Body of pancreas (tissue), 4 donors: ENCODE measurements around the gene INPP5K. TPM values are rescaled to one million over a fixed set of nuclear protein-coding genes. Genes with fewer than 3 reads are reported as not detected.

ENCODE experiments used
- ATAC-seq: fragments of 150-250 bp; one replicate; pipeline ENCODE4 v1.9.1; 2016
- DNase-seq, 4 donors: peaks; one replicate each; pipeline ENCODE4 v3.0.0-alpha.2; 2019
- H3K27ac ChIP-seq, 4 donors: fragments of 200-600 bp; sonication (generic); 1 replicate in 3 of 4; 2 replicates in 1 of 4; pipeline versions ENCODE4 v1.5.1 to v1.6.1; 2016 to 2019; ENCODE audit warnings: mild to moderate bottlenecking in 1 of 4, mixed read lengths in 1 of 4, moderate library complexity in 1 of 4
- H3K27me3 ChIP-seq, 2 donors: fragments of 200-600 bp; sonication (generic); one replicate each; pipeline ENCODE4 v1.6.0; 2016; ENCODE audit warnings: mild to moderate bottlenecking in 1 of 2
- H3K36me3 ChIP-seq, 2 donors: fragments of 200-600 bp; sonication (generic); replicated peaks in 1 of 2; 2 replicates each; pipeline ENCODE4 v1.5.1; 2016; ENCODE audit warnings: low read depth in 2 of 2; ENCODE audit not compliant: insufficient read depth in 1 of 2
- H3K4me1 ChIP-seq: fragments of 200-600 bp; sonication (generic); one replicate; pipeline ENCODE4 v1.6.0; 2016
- H3K4me3 ChIP-seq, 2 donors: fragments of 200-600 bp; sonication (generic); 1 replicate in 1 of 2; 2 replicates in 1 of 2; pipeline ENCODE4 v1.5.1; 2016 to 2019
- H3K9me3 ChIP-seq, 3 donors: fragments of 200-600 bp; sonication (generic); 1 replicate in 2 of 3; 2 replicates in 1 of 3; pipeline ENCODE4 v1.5.1; 2016
- CTCF ChIP-seq, 7 experiments: fragments of 450-650 bp in 4 of 7; fragments of 200-600 bp in 3 of 7; sonication (generic) in 3 of 7; IDR thresholded peaks; one replicate each; pipeline ENCODE4 v1.5.1; 2016 to 2019; ENCODE audit warnings: antibody characterized with exemption in 7 of 7
- POLR2A ChIP-seq, 3 donors: fragments of 450-650 bp; IDR thresholded peaks; one replicate each; pipeline ENCODE4 v1.6.1; 2016; ENCODE audit warnings: antibody characterized with exemption in 3 of 3, mild to moderate bottlenecking in 2 of 3
- WGBS, 2 donors: methylation state at CpG; one replicate each; pipeline ENCODE4 v1.1.5; 2017; 5-methylcytosine and 5-hydroxymethylcytosine counted together
- intact Hi-C: fragments of 100-400 bp; cut with DNase I; formaldehyde crosslinking; loops from one replicate; pipeline ENCODE4 v1.15.1; 2023
- total RNA-seq, 2 donors: library from RNA; depleted of rRNA; stranded (reverse); fragments of >200 nt; gene quantifications; one replicate each; pipeline ENCODE4 v1.1.0, GENCODE V29; 2016

The INPP5K gene
- total RNA-seq, 2 donors from 2014 or later, result 26.4 to 34.2 TPM

GRCh38 chr17:1491443-1492248, 24.8 kb downstream of the INPP5K start:
- peak; percentile 65 to 77 (median 68) for DNase-seq
- WGBS, 2 donors, result 1 to 4% methylated on average over 5 to 63 of the region's 94 CpGs
- H3K27me3 ChIP-seq, result no peaks in the 10 kb centered on the region
- ATAC-seq, result peak; percentile 76
- H3K9me3 ChIP-seq, result no peaks in the 10 kb centered on the region
- H3K4me1 ChIP-seq, result peaks cover 56% of the 10 kb centered on the region
- no peak for TF ChIP-seq CTCF (IDR thresholded peaks at IDR 0.05)
- no peak for TF ChIP-seq POLR2A (IDR thresholded peaks at IDR 0.05)
- intact Hi-C loops, result no loop called here
- H3K27ac ChIP-seq, result peak overlapping the region; percentile 19 to 83 (median 76)
- H3K4me3 ChIP-seq, result peak overlapping the region; percentile 65 to 69
- no peaks in the 10 kb centered on the region for H3K36me3 ChIP-seq

GRCh38 chr17:1490643-1491442, 25.6 kb downstream of the INPP5K start:
- DNase-seq (peak; percentile 59 to 71 (median 69)), ATAC-seq (peak; percentile 54)
- TF ChIP-seq POLR2A (IDR thresholded peaks at IDR 0.05) (peak; percentile 22 to 68 (median 55)), CTCF (IDR thresholded peaks at IDR 0.05) (no peak)
- Histone ChIP-seq H3K9me3 (no peaks in the 10 kb centered on the region), H3K4me3 (peak overlapping the region; percentile 65 to 69), H3K27me3 (no peaks in the 10 kb centered on the region), H3K36me3 (no peaks in the 10 kb centered on the region), H3K27ac (peak overlapping the region; percentile 19 to 83 (median 76)), H3K4me1 (peaks cover 63% of the 10 kb centered on the region)
- WGBS, 2 donors, result 1 to 2% methylated on average over 30 to 50 of the region's 52 CpGs
- intact Hi-C loops, result no loop called here

GRCh38 chr17:1488826-1489270, 27.6 kb downstream of the INPP5K start:
- H3K4me1 ChIP-seq, result peaks cover 66% of the 10 kb centered on the region
- H3K4me3 ChIP-seq, result no peak overlapping the region
- no peaks in the 10 kb centered on the region for H3K9me3 ChIP-seq
- intact Hi-C loops, result no loop called here
- DNase-seq (no peak), ATAC-seq (no peak)
- peak overlapping the region; percentile 94 to 97 (median 96) for H3K27ac ChIP-seq
- 67 to 79% methylated on average over 2 to 6 of the region's 7 CpGs for WGBS, 2 donors
- no peaks in the 10 kb centered on the region for H3K27me3 ChIP-seq
- TF ChIP-seq POLR2A (IDR thresholded peaks at IDR 0.05) (no peak), CTCF (IDR thresholded peaks at IDR 0.05) (no peak)
- no peaks in the 10 kb centered on the region for H3K36me3 ChIP-seq

- H3K4me3 ChIP-seq, result peak overlapping the region; percentile 24 to 29
- no peaks in the 10 kb centered on the region for H3K27me3 ChIP-seq
- TF ChIP-seq POLR2A (IDR thresholded peaks at IDR 0.05) (peak; percentile 43 to 76 (median 61)), CTCF (IDR thresholded peaks at IDR 0.05) (peak in 1 of 7 experiments; percentile 11)
- H3K4me1 ChIP-seq, result peaks cover 73% of the 10 kb centered on the region
- WGBS, 2 donors, result 0 to 2% methylated on average over 20 to 43 of the region's 72 CpGs
- intact Hi-C loops, result no loop called here
- no peaks in the 10 kb centered on the region for H3K36me3 ChIP-seq
- peak; percentile 82 to 88 (median 86) for DNase-seq
- no peaks in the 10 kb centered on the region for H3K9me3 ChIP-seq
- peak; percentile 52 for ATAC-seq
- peak overlapping the region; percentile 94 to 97 (median 96) for H3K27ac ChIP-seq
These were observed 28.2 kb downstream of the INPP5K start for GRCh38 chr17:1487939-1488825.
